GM12878 (cell line): Measurements from ENCODE around the gene GRIK2. TPM values are rescaled to one million over a fixed set of nuclear protein-coding genes. Genes with fewer than 3 reads are reported as not detected.

Experiments
- ATAC-seq: fragments of 200-7000 bp; cut with Tn5 transposase; 3 replicates; pipeline ENCODE4 v1.9.1; 2020; ENCODE audit warnings: mild to moderate bottlenecking, moderate library complexity
- BruUV-seq: library from RNA; stranded (reverse); fragments of 400-500 nt; replicated peaks from 2 replicates; lab custom pipeline; 2021; lab: Mats Ljungman, UMichigan
- CTCF ChIA-PET: fragments of 300-600 bp; sonication (Branson Sonifier 250); formaldehyde crosslinking; extraction: SDS; loops from one replicate; lab custom pipeline; 2021; ENCODE audit warnings: inconsistent platforms; lab: Yijun Ruan, JAX
- POLR2A ChIA-PET: fragments of 350-600 bp; formaldehyde crosslinking; extraction: SDS; loops from one replicate; lab custom pipeline; 2021; ENCODE audit warnings: inconsistent platforms; lab: Charles Lee
- RAD21 ChIA-PET: fragments of 300-600 bp; sonication (Branson Sonifier 250); formaldehyde crosslinking; loops from one replicate; lab custom pipeline; 2023; ENCODE audit warnings: antibody characterized with exemption; ENCODE audit not compliant: unreplicated experiment; lab: Charles Lee
- SMC1A ChIA-PET: fragments of 300-600 bp; sonication (Branson Sonifier 250); formaldehyde crosslinking; loops from one replicate; lab custom pipeline; 2023; ENCODE audit not compliant: unreplicated experiment, uncharacterized antibody; lab: Charles Lee
- DNase-seq: peaks from one replicate; pipeline ENCODE4 v3.0.0-alpha.2; 2011; ENCODE audit warnings: low read depth, low spot score
- FAIRE-seq: peaks from 3 replicates; lab custom pipeline; 2011; peaks lifted over from hg19 to GRCh38; lab: Jason Lieb, UNC
- H2AFZ ChIP-seq: 2 replicates; pipeline ENCODE4 v1.6.0; 2011; ENCODE audit warnings: low read depth, low read length, control low read depth; ENCODE audit not compliant: control insufficient read depth
- H3K27ac ChIP-seq: 2 replicates; pipeline ENCODE4 v1.5.1; 2011; ENCODE audit warnings: control low read depth; ENCODE audit not compliant: control insufficient read depth, insufficient read depth
- H3K27me3 ChIP-seq, 2 experiments: replicated peaks in 1 of 2; 2 replicates each; pipeline versions ENCODE4 v1.6.0 to v1.6.1; 2011; ENCODE audit warnings: low read length in 1 of 2; ENCODE audit not compliant: control insufficient read depth in 2 of 2, insufficient read depth in 2 of 2
- H3K36me3 ChIP-seq, 2 experiments: 2 replicates each; pipeline ENCODE4 v1.5.1; 2011; ENCODE audit warnings: low read length in 1 of 2; ENCODE audit not compliant: control insufficient read depth in 2 of 2, insufficient read depth in 2 of 2
- H3K4me1 ChIP-seq: 2 replicates; pipeline ENCODE4 v1.6.1; 2011; ENCODE audit warnings: mild to moderate bottlenecking, low read length, moderate library complexity, mixed read lengths; ENCODE audit not compliant: control insufficient read depth, insufficient read depth
- H3K4me2 ChIP-seq: 2 replicates; pipeline ENCODE4 v1.6.0; 2011; ENCODE audit warnings: control low read depth; ENCODE audit not compliant: control insufficient read depth, insufficient read depth
- H3K4me3 ChIP-seq: fragments of 200-600 bp; sonication (generic); 2 replicates; pipeline ENCODE4 v1.5.1; 2016
- H3K79me2 ChIP-seq: 2 replicates; pipeline ENCODE4 v1.6.0; 2011; ENCODE audit warnings: low read length; ENCODE audit not compliant: control insufficient read depth, insufficient read depth
- H3K9ac ChIP-seq: 2 replicates; pipeline ENCODE4 v1.8.0; 2011; ENCODE audit warnings: low read length, control low read depth, mixed read lengths; ENCODE audit not compliant: control insufficient read depth, insufficient read depth
- H3K9me3 ChIP-seq: replicated peaks from 3 replicates; pipeline ENCODE4 v1.5.1; 2011; ENCODE audit warnings: mild to moderate bottlenecking, low read length; ENCODE audit not compliant: control insufficient read depth, insufficient read depth
- H4K20me1 ChIP-seq: 2 replicates; pipeline ENCODE4 v1.6.0; 2011; ENCODE audit not compliant: control insufficient read depth, insufficient read depth
- CHD4 ChIP-seq: fragments of 200-600 bp; sonication (generic); IDR thresholded peaks from 2 replicates; pipeline ENCODE4 v1.6.1; 2016; ENCODE audit warnings: mild to moderate bottlenecking
- CREM ChIP-seq: IDR thresholded peaks from 2 replicates; pipeline ENCODE4 v1.6.1; 2014; ENCODE audit warnings: antibody characterized with exemption, low read depth
- E2F8 ChIP-seq: fragments of 450-650 bp; IDR thresholded peaks from 2 replicates; pipeline ENCODE4 v1.6.1; 2018; ENCODE audit warnings: mild to moderate bottlenecking, low read depth, moderate library complexity; ENCODE audit not compliant: partially characterized antibody
- EED ChIP-seq: sonication (generic); IDR thresholded peaks from 2 replicates; pipeline ENCODE4 v1.6.1; 2016; ENCODE audit warnings: antibody characterized with exemption, low read depth
- NBN ChIP-seq: fragments of 450-650 bp; IDR thresholded peaks from 2 replicates; pipeline ENCODE4 v1.6.1; 2016
- POLR2A ChIP-seq: IDR thresholded peaks from 2 replicates; pipeline ENCODE4 v1.6.1; 2011; ENCODE audit warnings: low read depth, mild to moderate bottlenecking, low read length
- PRDM15 ChIP-seq: fragments of 450-650 bp; formaldehyde crosslinking; IDR thresholded peaks from 2 replicates; pipeline ENCODE4 v1.4.0; 2020; ENCODE audit warnings: mild to moderate bottlenecking, moderate library complexity
- SMAD5 ChIP-seq: IDR thresholded peaks from 2 replicates; pipeline ENCODE4 v1.6.1; 2016; ENCODE audit warnings: antibody characterized with exemption, low read depth
- TCF3 ChIP-seq: IDR thresholded peaks from 2 replicates; pipeline ENCODE4 v1.6.1; 2012; ENCODE audit warnings: low read depth, mild to moderate bottlenecking, low read length, borderline replicate concordance; ENCODE audit not compliant: insufficient read depth
- ZSCAN29 ChIP-seq: fragments of 450-650 bp; IDR thresholded peaks from 2 replicates; pipeline ENCODE4 v1.6.1; 2017; ENCODE audit warnings: mild to moderate bottlenecking, moderate library complexity
- WGBS: methylation state at CpG from one replicate; pipeline ENCODE4 v1.1.6; 2016; ENCODE audit warnings: low lambda C conversion rate; ENCODE audit not compliant: insufficient replicate concordance, insufficient coverage; ENCODE audit errors: missing lambda C conversion rate; 5-methylcytosine and 5-hydroxymethylcytosine counted together
- in situ Hi-C: fragments of 300-500 bp; cut with MboI; formaldehyde crosslinking; loops from 9 replicates; pipeline ENCODE4 v1.14.3; 2018; ENCODE audit warnings: mixed read lengths
- intact Hi-C: fragments of 100-400 bp; cut with micrococcal nuclease; formaldehyde crosslinking; loops from one replicate; pipeline ENCODE4 v1.14.2; 2022; ENCODE audit not compliant: unreplicated experiment
- polyA plus RNA-seq, 11 experiments: library from polyadenylated mRNA; depleted of rRNA in 4 of 11; unstranded in 6 of 11; stranded (reverse) in 5 of 11; fragments of >200 nt; fragmentation: Nextera tagmentation in 4 of 11; fragmentation: Illumina TruSeq in 1 of 11; extraction: Ambion mirVana in 4 of 11; extraction: Trizol in 1 of 11; gene quantifications; 1 replicate in 1 of 11; 2 replicates in 10 of 11; pipeline versions ENCODE4 v1.2.1 to v1.2.3, GENCODE V29; 2011 to 2016; ENCODE audit warnings: inconsistent platforms in 2 of 11, missing spikeins in 2 of 11, low read depth in 1 of 11
- total RNA-seq, 4 experiments: library from RNA; depleted of rRNA in 3 of 4; stranded (reverse); fragments of >200 nt in 3 of 4; fragmentation: Illumina TruSeq in 1 of 4; extraction: Trizol in 1 of 4; gene quantifications; 2 replicates each; pipeline versions ENCODE4 v1.2.1 to v1.2.3, GENCODE V29; 2013 to 2021

GRIK2 gene
- total and polyA plus RNA-seq, 10 of the 15 experiments (the other 5 are each of a cell fraction or from before 2014, with no cell fraction given): not detected

DNA sequence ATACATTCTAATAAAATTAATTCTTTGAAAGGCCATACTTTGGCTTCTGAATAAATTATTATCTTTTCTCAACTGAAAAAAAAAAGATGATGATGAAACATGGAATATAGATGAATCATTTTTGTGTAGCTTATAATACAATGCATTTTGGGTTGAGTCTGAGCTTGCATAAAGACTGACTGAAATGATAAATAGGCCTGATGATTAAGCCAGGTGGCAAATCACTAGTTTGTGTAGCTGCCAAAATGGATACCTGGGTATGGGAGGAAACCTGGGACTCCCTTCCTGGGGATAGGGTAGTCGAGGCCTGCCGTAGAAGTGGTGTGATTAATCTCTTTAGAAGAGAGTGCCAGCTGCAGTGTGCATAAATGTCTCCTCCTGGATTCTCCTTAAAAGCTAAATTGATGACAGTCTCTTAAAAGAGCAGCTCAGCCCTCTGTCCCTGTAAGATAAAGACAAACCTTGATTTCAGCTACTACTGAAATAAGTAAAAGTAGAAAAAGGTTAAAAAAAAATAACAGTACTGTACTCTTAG lies 275.1 kb downstream of the GRIK2 start:
- no peak overlapping the region for H3K9ac ChIP-seq
- H3K36me3 ChIP-seq: no peaks in the 10 kb centered on the region
- BruUV-seq: no TSS peak
- in situ Hi-C loops: no loop called here
- ChIA-PET CTCF (interaction anchor here (0.9 to 1.3 kb wide), 2 partner anchors 10 to 25 kb away, joined by 3 to 5 read pairs; no protein-coding TSS in a partner anchor), SMC1A (interaction anchor here (0.7 to 1.3 kb wide), 3 partner anchors 13 to 17 kb away, joined by 3 to 4 read pairs (median 3); no protein-coding TSS in a partner anchor), RAD21 (no interaction called here), POLR2A (no interaction called here)
- H3K4me2 ChIP-seq: no peak overlapping the region
- no peak overlapping the region for H2AFZ ChIP-seq
- H3K9me3 ChIP-seq: no peaks in the 10 kb centered on the region
- H4K20me1 ChIP-seq: no peaks in the 10 kb centered on the region
- intact Hi-C loops: no loop called here
- no peaks in the 10 kb centered on the region for H3K4me1 ChIP-seq
- H3K27me3 ChIP-seq: no peaks in the 10 kb centered on the region
- H3K79me2 ChIP-seq: no peaks in the 10 kb centered on the region
- FAIRE-seq (no peak), ATAC-seq (no peak), DNase-seq (no peak)
- no peak overlapping the region for H3K27ac ChIP-seq
- no peak overlapping the region for H3K4me3 ChIP-seq
- 4% methylated on average over 2 of the region's 2 CpGs for WGBS
- TF ChIP-seq SMAD5 (no peak), PRDM15 (no peak), CHD4 (no peak), TCF3 (no peak), E2F8 (no peak), CREM (no peak), EED (no peak), ZSCAN29 (no peak), NBN (no peak), POLR2A (no peak)
